ENCODE results near the gene SPAG4. TPM values are rescaled to one million over a fixed set of nuclear protein-coding genes. Genes with fewer than 3 reads are reported as not detected.

SPAG4 gene
- total and polyA plus RNA-seq, 8 donors = 2.9 to 39.7 (median 3.9) TPM; not detected in 3

GRCh38 chr20:35587436-35587835 lies 28.2 kb upstream of the SPAG4 start:
- no peak overlapping the region for H3K27ac ChIP-seq
- no peak for TF ChIP-seq POLR2A (IDR thresholded peaks at IDR 0.05)
- no peak for TF ChIP-seq EP300 (IDR thresholded peaks at IDR 0.05)
- no peak for TF ChIP-seq POLR2AphosphoS5 (IDR thresholded peaks at IDR 0.05)
- TF ChIP-seq, protein P1, sequence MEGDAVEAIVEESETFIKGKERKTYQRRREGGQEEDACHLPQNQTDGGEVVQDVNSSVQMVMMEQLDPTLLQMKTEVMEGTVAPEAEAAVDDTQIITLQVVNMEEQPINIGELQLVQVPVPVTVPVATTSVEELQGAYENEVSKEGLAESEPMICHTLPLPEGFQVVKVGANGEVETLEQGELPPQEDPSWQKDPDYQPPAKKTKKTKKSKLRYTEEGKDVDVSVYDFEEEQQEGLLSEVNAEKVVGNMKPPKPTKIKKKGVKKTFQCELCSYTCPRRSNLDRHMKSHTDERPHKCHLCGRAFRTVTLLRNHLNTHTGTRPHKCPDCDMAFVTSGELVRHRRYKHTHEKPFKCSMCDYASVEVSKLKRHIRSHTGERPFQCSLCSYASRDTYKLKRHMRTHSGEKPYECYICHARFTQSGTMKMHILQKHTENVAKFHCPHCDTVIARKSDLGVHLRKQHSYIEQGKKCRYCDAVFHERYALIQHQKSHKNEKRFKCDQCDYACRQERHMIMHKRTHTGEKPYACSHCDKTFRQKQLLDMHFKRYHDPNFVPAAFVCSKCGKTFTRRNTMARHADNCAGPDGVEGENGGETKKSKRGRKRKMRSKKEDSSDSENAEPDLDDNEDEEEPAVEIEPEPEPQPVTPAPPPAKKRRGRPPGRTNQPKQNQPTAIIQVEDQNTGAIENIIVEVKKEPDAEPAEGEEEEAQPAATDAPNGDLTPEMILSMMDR (IDR thresholded peaks at IDR 0.05) = no peak
- H3K9me3 ChIP-seq = no peaks in the 10 kb centered on the region
- DNase-seq = no peak
- no peak overlapping the region for H3K4me3 ChIP-seq
- WGBS, 5 donors = 74 to 82% (median 78%) methylated on average over 2 of the region's 2 CpGs
- intact Hi-C loops (cut with DNase I; ENCODE audit: low total_unique reads) = no loop called here
- H3K4me1 ChIP-seq = no peaks in the 10 kb centered on the region
- H3K36me3 ChIP-seq = peaks cover 0 to 14% (median 3%) of the 10 kb centered on the region in 4 donors
- no peaks in the 10 kb centered on the region for H3K27me3 ChIP-seq

- intact Hi-C loops (cut with DNase I; ENCODE audit: low total_unique reads) = no loop called here
- Histone ChIP-seq H3K4me1 (no peaks in the 10 kb centered on the region), H3K36me3 (peaks cover 0 to 9% (median 2%) of the 10 kb centered on the region in 4 donors), H3K27ac (no peak overlapping the region), H3K9me3 (no peaks in the 10 kb centered on the region), H3K4me3 (no peak overlapping the region), H3K27me3 (no peaks in the 10 kb centered on the region)
- DNase-seq = no peak
- 88 to 91% (median 89%) methylated on average over 14 of the region's 14 CpGs for WGBS, 5 donors
- no peak for TF ChIP-seq POLR2A (IDR thresholded peaks at IDR 0.05)
- no peak for TF ChIP-seq EP300 (IDR thresholded peaks at IDR 0.05)
- TF ChIP-seq, protein P1 (IDR thresholded peaks at IDR 0.05) = no peak
- no peak for TF ChIP-seq POLR2AphosphoS5 (IDR thresholded peaks at IDR 0.05)
These were observed 27.2 kb upstream of the SPAG4 start for GRCh38 chr20:35588397-35588796.

DNA sequence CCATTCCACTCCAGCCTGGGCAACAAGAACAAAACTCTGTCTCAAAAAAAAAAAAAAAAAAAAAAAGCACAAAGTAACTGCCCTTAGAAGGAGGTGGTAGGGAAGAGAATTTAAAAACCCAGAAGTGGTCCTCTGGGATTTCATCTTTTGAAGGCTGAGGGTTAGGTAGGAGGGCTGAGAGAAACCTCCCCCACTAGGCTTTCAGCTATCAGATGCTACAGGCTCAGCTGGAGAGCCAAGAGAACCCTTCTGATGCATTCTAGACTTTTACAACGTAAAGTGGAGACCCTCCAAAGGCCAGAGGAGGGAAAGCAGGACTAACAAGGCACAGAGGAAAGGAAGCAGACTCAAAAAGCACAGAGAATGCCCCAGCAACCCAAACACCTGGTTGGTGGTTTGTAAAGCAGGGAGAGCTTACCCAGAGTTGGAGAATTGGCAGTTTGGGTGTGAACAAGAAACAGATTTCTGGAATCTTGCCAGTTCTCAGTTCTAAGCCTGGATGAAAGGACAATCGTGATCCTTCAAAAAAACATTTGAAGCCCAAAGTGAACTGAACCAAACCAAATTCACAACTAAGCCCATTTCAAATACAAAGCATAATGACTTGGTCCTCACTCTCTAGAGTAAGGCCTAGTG lies 23.2 kb upstream of the SPAG4 start:
- intact Hi-C loops (cut with DNase I; ENCODE audit: low total_unique reads) = no loop called here
- TF ChIP-seq POLR2AphosphoS5 (IDR thresholded peaks at IDR 0.05) (no peak), EP300 (IDR thresholded peaks at IDR 0.05) (no peak), POLR2A (IDR thresholded peaks at IDR 0.05) (no peak)
- TF ChIP-seq, protein P1 (IDR thresholded peaks at IDR 0.05) = no peak
- peaks cover 0 to 5% (median 2%) of the 10 kb centered on the region in 4 donors for H3K36me3 ChIP-seq
- DNase-seq = no peak
- WGBS, 5 donors = 5 to 38% (median 21%) methylated on average over 2 of the region's 2 CpGs
- H3K27ac ChIP-seq = no peak overlapping the region
- H3K9me3 ChIP-seq = no peaks in the 10 kb centered on the region
- no peaks in the 10 kb centered on the region for H3K4me1 ChIP-seq
- no peak overlapping the region for H3K4me3 ChIP-seq
- no peaks in the 10 kb centered on the region for H3K27me3 ChIP-seq

DNA sequence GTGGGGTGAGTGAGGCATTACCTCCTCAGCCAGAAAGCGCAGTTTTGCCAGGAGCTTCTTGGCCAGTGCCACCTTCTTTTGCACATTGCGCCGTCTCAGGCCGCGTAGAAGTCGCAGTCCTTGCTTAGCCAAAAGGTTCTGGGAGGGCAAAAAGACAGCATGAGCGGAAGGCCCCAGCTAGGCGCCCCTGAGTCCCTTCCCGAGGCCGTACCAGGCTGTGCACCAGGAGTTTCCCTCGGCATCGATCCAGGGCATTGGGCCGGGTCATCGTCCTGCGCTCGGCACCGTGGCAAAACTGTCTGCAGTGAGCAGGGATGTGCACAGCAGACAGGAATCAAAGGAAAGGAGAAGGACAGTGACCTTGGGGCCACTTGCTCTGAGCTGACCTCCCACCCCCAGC lies 20.2 kb upstream of the SPAG4 start:
- peaks cover 1 to 8% (median 2%) of the 10 kb centered on the region in 4 donors for H3K4me1 ChIP-seq
- H3K4me3 ChIP-seq = no peak overlapping the region
- DNase-seq = no peak
- peaks cover 0 to 7% (median 2%) of the 10 kb centered on the region in 4 donors for H3K36me3 ChIP-seq
- intact Hi-C loops (cut with DNase I; ENCODE audit: low total_unique reads) = no loop called here
- H3K9me3 ChIP-seq = no peaks in the 10 kb centered on the region
- H3K27me3 ChIP-seq = peaks cover 0 to 18% (median 3%) of the 10 kb centered on the region in 3 donors
- TF ChIP-seq, protein P1 (IDR thresholded peaks at IDR 0.05) = no peak
- TF ChIP-seq POLR2AphosphoS5 (IDR thresholded peaks at IDR 0.05) (no peak), POLR2A (IDR thresholded peaks at IDR 0.05) (no peak), EP300 (IDR thresholded peaks at IDR 0.05) (no peak)
- 82 to 93% (median 87%) methylated on average over 17 of the region's 17 CpGs for WGBS, 5 donors
- no peak overlapping the region for H3K27ac ChIP-seq
